ENCODE measurements around the gene AUNIP.

The AUNIP gene

GRCh38 chr1:25799352-25799934 lies 59.8 kb downstream of the AUNIP start:
- peak overlapping the region; percentile 56 for H3K27ac Mint-ChIP-seq
- H3K36me3 Mint-ChIP-seq: peaks cover 1 to 4% of the 10 kb centered on the region in 2 donors
- peak overlapping the region; percentile 71 to 78 for H3K4me3 Mint-ChIP-seq
- peak in 1 of 2 donors; percentile 16 for ATAC-seq (replicated peaks)
- no peak for DNase-seq
- H3K27me3 Mint-ChIP-seq: peaks cover 0 to 4% of the 10 kb centered on the region in 2 donors
- H3K9me3 Mint-ChIP-seq: no peaks in the 10 kb centered on the region
- H3K4me1 Mint-ChIP-seq: peaks cover 29 to 41% of the 10 kb centered on the region in 2 donors

- Mint-ChIP-seq H3K4me3 (peak overlapping the region; percentile 71 to 78), H3K27me3 (peaks cover 0 to 4% of the 10 kb centered on the region in 2 donors), H3K9me3 (no peaks in the 10 kb centered on the region), H3K27ac (no peak overlapping the region), H3K36me3 (peaks cover 1 to 4% of the 10 kb centered on the region in 2 donors), H3K4me1 (peaks cover 29 to 36% of the 10 kb centered on the region in 2 donors)
- ATAC-seq (replicated peaks): no peak
- DNase-seq: no peak
These were observed 60.4 kb downstream of the AUNIP start for GRCh38 chr1:25798666-25799351.

- H3K4me1 Mint-ChIP-seq: peaks cover 27 to 34% of the 10 kb centered on the region in 2 donors
- peaks cover 0 to 4% of the 10 kb centered on the region in 2 donors for H3K27me3 Mint-ChIP-seq
- peaks cover 1 to 4% of the 10 kb centered on the region in 2 donors for H3K36me3 Mint-ChIP-seq
- H3K27ac Mint-ChIP-seq: no peak overlapping the region
- H3K4me3 Mint-ChIP-seq: no peak overlapping the region
- no peak for DNase-seq
- ATAC-seq (replicated peaks): no peak
- H3K9me3 Mint-ChIP-seq: no peaks in the 10 kb centered on the region
These were observed 61.3 kb downstream of the AUNIP start for GRCh38 chr1:25797939-25798338.

GRCh38 chr1:25796811-25797458 lies 62.3 kb downstream of the AUNIP start:
- peak; percentile 35 for DNase-seq

GRCh38 chr1:25795946-25796810 lies 63.1 kb downstream of the AUNIP start:
- peak in 1 of 2 donors; percentile 7 for ATAC-seq (replicated peaks)
- Mint-ChIP-seq H3K4me3 (no peak overlapping the region), H3K27me3 (peaks cover 0 to 4% of the 10 kb centered on the region in 2 donors), H3K4me1 (peaks cover 22 to 28% of the 10 kb centered on the region in 2 donors), H3K36me3 (peaks cover 1 to 4% of the 10 kb centered on the region in 2 donors), H3K9me3 (no peaks in the 10 kb centered on the region), H3K27ac (no peak overlapping the region)
- no peak for DNase-seq

More at GRCh38 chr1:25796811-25797458, 62.3 kb downstream of the AUNIP start:
- Mint-ChIP-seq H3K4me3 (peak overlapping the region in 1 of 2 donors; percentile 17), H3K4me1 (peaks cover 22 to 29% of the 10 kb centered on the region in 2 donors), H3K27ac (peak overlapping the region; percentile 56), H3K9me3 (no peaks in the 10 kb centered on the region), H3K27me3 (peaks cover 0 to 4% of the 10 kb centered on the region in 2 donors), H3K36me3 (peaks cover 1 to 4% of the 10 kb centered on the region in 2 donors)
- ATAC-seq (replicated peaks): peak; percentile 61 to 70

- Mint-ChIP-seq H3K36me3 (no peaks in the 10 kb centered on the region), H3K27ac (no peak overlapping the region), H3K4me3 (no peak overlapping the region), H3K9me3 (no peaks in the 10 kb centered on the region), H3K27me3 (no peaks in the 10 kb centered on the region), H3K4me1 (peaks cover 16 to 19% of the 10 kb centered on the region in 2 donors)
- ATAC-seq (replicated peaks) (no peak), DNase-seq (no peak)
These were observed 64.0 kb downstream of the AUNIP start for GRCh38 chr1:25795211-25795610.

- H3K4me1 Mint-ChIP-seq: peaks cover 12 to 19% of the 10 kb centered on the region in 2 donors
These were observed 64.9 kb downstream of the AUNIP start for GRCh38 chr1:25794325-25794724.

GRCh38 chr1:25793585-25794170 lies 65.6 kb downstream of the AUNIP start:
- no peak for ATAC-seq (replicated peaks)
- no peaks in the 10 kb centered on the region for H3K27me3 Mint-ChIP-seq
- no peak for DNase-seq
- H3K4me1 Mint-ChIP-seq: peaks cover 12 to 19% of the 10 kb centered on the region in 2 donors
- H3K4me3 Mint-ChIP-seq: no peak overlapping the region
- no peak overlapping the region for H3K27ac Mint-ChIP-seq
- H3K9me3 Mint-ChIP-seq: no peaks in the 10 kb centered on the region
- H3K36me3 Mint-ChIP-seq: no peaks in the 10 kb centered on the region

More at GRCh38 chr1:25794325-25794724, 64.9 kb downstream of the AUNIP start:
- H3K9me3 Mint-ChIP-seq: no peaks in the 10 kb centered on the region
- DNase-seq (no peak), ATAC-seq (replicated peaks) (no peak)
- no peak overlapping the region for H3K27ac Mint-ChIP-seq
- H3K4me3 Mint-ChIP-seq: no peak overlapping the region
- H3K27me3 Mint-ChIP-seq: no peaks in the 10 kb centered on the region
- H3K36me3 Mint-ChIP-seq: no peaks in the 10 kb centered on the region

- no peak for ATAC-seq (replicated peaks)
- no peak overlapping the region for H3K4me3 Mint-ChIP-seq
- no peaks in the 10 kb centered on the region for H3K27me3 Mint-ChIP-seq
- H3K36me3 Mint-ChIP-seq: no peaks in the 10 kb centered on the region
- H3K4me1 Mint-ChIP-seq: peaks cover 8 to 10% of the 10 kb centered on the region in 2 donors
- H3K9me3 Mint-ChIP-seq: no peaks in the 10 kb centered on the region
- DNase-seq: no peak
- H3K27ac Mint-ChIP-seq: no peak overlapping the region
These were observed 67.1 kb downstream of the AUNIP start for GRCh38 chr1:25792115-25792514.

- Mint-ChIP-seq H3K9me3 (no peaks in the 10 kb centered on the region), H3K27me3 (no peaks in the 10 kb centered on the region), H3K4me3 (no peak overlapping the region), H3K4me1 (no peaks in the 10 kb centered on the region), H3K36me3 (no peaks in the 10 kb centered on the region), H3K27ac (no peak overlapping the region)
- no peak for ATAC-seq (replicated peaks)
- DNase-seq: no peak
These were observed 68.8 kb downstream of the AUNIP start for GRCh38 chr1:25790472-25790871.

GRCh38 chr1:25787760-25788166 lies 71.5 kb downstream of the AUNIP start:
- no peaks in the 10 kb centered on the region for H3K4me1 Mint-ChIP-seq
- no peak for ATAC-seq (replicated peaks)
- H3K36me3 Mint-ChIP-seq: no peaks in the 10 kb centered on the region
- H3K27me3 Mint-ChIP-seq: peaks cover 4% of the 10 kb centered on the region in 2 donors
- no peak overlapping the region for H3K27ac Mint-ChIP-seq
- no peaks in the 10 kb centered on the region for H3K9me3 Mint-ChIP-seq
- H3K4me3 Mint-ChIP-seq: no peak overlapping the region
- DNase-seq: no peak

- Mint-ChIP-seq H3K27me3 (peaks cover 4 to 9% of the 10 kb centered on the region in 2 donors), H3K4me1 (no peaks in the 10 kb centered on the region), H3K4me3 (no peak overlapping the region), H3K9me3 (no peaks in the 10 kb centered on the region), H3K27ac (no peak overlapping the region), H3K36me3 (no peaks in the 10 kb centered on the region)
- DNase-seq: no peak
- peak in 1 of 2 donors; percentile 36 for ATAC-seq (replicated peaks)
These were observed 72.1 kb downstream of the AUNIP start for GRCh38 chr1:25786887-25787759.

Data from stimulated activated naive B cell treated with anti-CD40 and anti-IgM and Interleukin-4, amounts not matched to agents 10 μg/mL and 1 μg/mL and 100 μg/mL, for 72 hours (primary cell).